ENCODE results near the gene TJP1. TPM values are rescaled to one million over a fixed set of nuclear protein-coding genes. Genes with fewer than 3 reads are reported as not detected.
A peak's percentile ranks its signal among the peaks of the same experiment; 100 is the strongest.

Gene TJP1
- 100 to 1,000 TPM in 1 of 2 donors, 10 to 100 TPM in 1; 82.9 to 128 TPM for total RNA-seq
- polyA plus RNA-seq (ENCODE audit: insufficient read length in 6 of 6): 100 to 1,000 TPM; 101 to 130 (median 121) TPM
- long read RNA-seq, donor 1, full-length matches to known transcripts: 7 of 68 reads
- long read RNA-seq, donor 1, partial matches to known transcripts: 61 of 68 reads
- long read RNA-seq, donor 1, other reads (novel, unspliced or antisense): 0 of 68 reads
- long read RNA-seq, donor 2, partial matches to known transcripts: 38 of 41 reads
- long read RNA-seq, donor 2, other reads (novel, unspliced or antisense): 0 of 41 reads
- long read RNA-seq, donor 3, full-length matches to known transcripts: 3 of 9 reads
- long read RNA-seq, donor 3, partial matches to known transcripts: 6 of 9 reads
- long read RNA-seq, donor 3, other reads (novel, unspliced or antisense): 0 of 9 reads
- long read RNA-seq, donor 4, partial matches to known transcripts: 52 of 56 reads
- long read RNA-seq, donor 4, other reads (novel, unspliced or antisense): 4 of 56 reads
- long read RNA-seq, donor 5, partial matches to known transcripts: 19 of 22 reads
- long read RNA-seq, donor 5, other reads (novel, unspliced or antisense): 0 of 22 reads
- long read RNA-seq, donor 6, partial matches to known transcripts: 10 of 10 reads
- long read RNA-seq, donor 6, other reads (novel, unspliced or antisense): 0 of 10 reads
- long read RNA-seq, donor 7, full-length matches to known transcripts: 1 of 84 reads
- long read RNA-seq, donor 7, partial matches to known transcripts: 83 of 84 reads
- long read RNA-seq, donor 7, other reads (novel, unspliced or antisense): 0 of 84 reads
- long read RNA-seq, donor 8, partial matches to known transcripts: 29 of 31 reads
- long read RNA-seq, donor 8, other reads (novel, unspliced or antisense): 0 of 31 reads
- long read RNA-seq, donor 9: 0 reads
- long read RNA-seq, donor 10, partial matches to known transcripts: 17 of 20 reads
- long read RNA-seq, donor 10, other reads (novel, unspliced or antisense): 3 of 20 reads
- long read RNA-seq, donor 11: 0 reads
- long read RNA-seq, donor 12, partial matches to known transcripts: 5 of 7 reads
- long read RNA-seq, donor 12, other reads (novel, unspliced or antisense): 0 of 7 reads

- peaks cover 0 to 15% of the 10 kb centered on the region in 2 donors for H3K4me1 ChIP-seq
- intact Hi-C loops (cut with DNase I): no loop called here
- peak; percentile 69 to 89 (median 82) for DNase-seq
These were observed at the start of gene TJP1 for GRCh38 chr15:29822100-29822683. Gene TJP1, minus strand, starts transcription at chr15:29822468. Its CDS starts 440 bp downstream, at chr15:29822028.

GRCh38 chr15:29871401-29871800 lies 49.1 kb upstream of the TJP1 start:
- Histone ChIP-seq H3K27me3 (no peaks in the 10 kb centered on the region), H3K9me3 (no peaks in the 10 kb centered on the region), H3K4me3 (no peak overlapping the region), H3K4me1 (peaks cover 0 to 4% of the 10 kb centered on the region in 2 donors), H3K27ac (peak overlapping the region in 1 of 2 donors; percentile 3), H3K36me3 (no peaks in the 10 kb centered on the region)
- ATAC-seq (peak; percentile 29), DNase-seq (peak in 2 of 4 donors; percentile 27 to 63)
- intact Hi-C loops (cut with DNase I): no loop called here
- no peak for TF ChIP-seq CTCF (IDR thresholded peaks at IDR 0.05)

More at GRCh38 chr15:29822100-29822683, at the start of gene TJP1:
- TF ChIP-seq CTCF (IDR thresholded peaks at IDR 0.05): no peak
- Histone ChIP-seq H3K27me3 (peaks cover 4 to 81% of the 10 kb centered on the region in 2 donors), H3K4me3 (peak within 1 kb of the TSS; percentile 59 to 73), H3K9me3 (no peaks in the 10 kb centered on the region), H3K27ac (peak within 1 kb of the TSS; percentile 92 to 94), H3K36me3 (no peaks in the 10 kb centered on the region)
- ATAC-seq: peak; percentile 94

- Histone ChIP-seq H3K27ac (peak overlapping the region; percentile 3 to 19), H3K4me3 (no peak overlapping the region), H3K4me1 (peaks cover 0 to 4% of the 10 kb centered on the region in 2 donors), H3K36me3 (no peaks in the 10 kb centered on the region), H3K9me3 (no peaks in the 10 kb centered on the region), H3K27me3 (no peaks in the 10 kb centered on the region)
- DNase-seq (no peak), ATAC-seq (no peak)
- intact Hi-C loops (cut with DNase I): no loop called here
- no peak for TF ChIP-seq CTCF (IDR thresholded peaks at IDR 0.05)
These were observed 48.4 kb upstream of the TJP1 start for GRCh38 chr15:29870495-29871151.

DNA sequence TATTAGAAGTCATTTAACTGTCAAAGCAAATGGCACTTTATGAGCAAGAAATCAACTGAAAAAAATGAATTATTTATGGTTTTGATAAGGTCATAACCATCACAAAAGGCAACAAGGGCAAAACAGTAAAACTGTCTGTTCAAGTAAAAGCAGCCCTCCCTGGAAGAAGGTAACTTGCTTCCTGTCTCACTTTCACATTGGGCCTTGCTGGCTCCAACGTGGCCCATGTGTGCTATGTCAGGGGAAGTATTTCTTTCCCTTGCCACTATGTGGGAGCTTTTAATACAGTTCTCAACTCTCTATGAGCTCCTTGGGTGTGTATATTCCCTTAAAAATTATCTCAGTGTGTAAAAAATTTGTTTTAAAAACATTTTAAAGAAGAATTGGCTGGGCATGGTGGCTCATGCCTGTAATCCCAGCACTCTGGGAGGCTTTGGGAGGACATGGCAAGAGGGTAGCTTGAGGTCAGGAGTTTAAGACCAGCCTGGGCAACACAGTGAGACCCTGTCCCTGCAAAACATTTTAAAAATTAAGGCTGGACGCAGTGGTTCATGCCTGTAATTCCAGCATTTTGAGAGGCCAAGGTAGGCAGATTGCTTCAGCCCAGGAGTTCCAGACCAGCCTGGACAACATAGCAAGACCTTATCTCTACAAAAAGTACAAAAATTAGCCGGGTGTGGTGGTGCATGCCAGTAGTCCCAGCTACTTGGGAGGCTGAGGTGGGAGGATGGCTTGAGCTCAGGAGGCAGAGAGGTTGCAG lies 45.2 kb upstream of the TJP1 start:
- Histone ChIP-seq H3K27ac (no peak overlapping the region), H3K27me3 (no peaks in the 10 kb centered on the region), H3K36me3 (no peaks in the 10 kb centered on the region), H3K4me1 (peaks cover 0 to 4% of the 10 kb centered on the region in 2 donors), H3K9me3 (no peaks in the 10 kb centered on the region), H3K4me3 (no peak overlapping the region)
- DNase-seq: no peak
- intact Hi-C loops (cut with DNase I): no loop called here
- no peak for ATAC-seq
- TF ChIP-seq CTCF (IDR thresholded peaks at IDR 0.05): no peak
